GM18507 (cell line): Measurements from ENCODE around the gene TRA2B.

ENCODE experiments used
- DNase-seq: peaks from one replicate; pipeline ENCODE4 v3.0.0; 2011; ENCODE audit warnings: low read depth; ENCODE audit not compliant: insufficient read length; ENCODE audit errors: extremely low spot score
- FAIRE-seq: peaks from 2 replicates; lab custom pipeline; 2011; peaks lifted over from hg19 to GRCh38; lab: Jason Lieb, UNC

TRA2B gene

DNA sequence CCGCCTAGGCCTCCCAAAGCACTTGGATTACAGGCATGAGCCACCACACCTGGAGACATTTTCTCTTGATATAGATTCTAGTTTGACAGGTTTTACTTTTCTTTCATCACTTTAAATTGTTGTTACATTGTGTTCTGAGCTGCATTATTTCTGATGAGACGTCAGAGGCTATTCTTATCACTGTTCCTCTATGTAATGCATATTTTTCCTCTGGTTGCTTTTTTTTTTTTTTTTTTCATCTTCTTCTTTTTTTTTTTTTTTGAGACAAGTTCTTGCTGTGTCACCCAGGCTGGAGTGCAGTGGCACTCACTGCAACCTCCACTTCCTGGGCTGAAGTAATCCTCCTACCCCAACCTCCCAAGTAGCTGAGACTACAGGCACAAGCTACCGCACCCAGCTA, 41.2 kb downstream of the TRA2B start:
- no peak for DNase-seq
- FAIRE-seq, result no peak

DNA sequence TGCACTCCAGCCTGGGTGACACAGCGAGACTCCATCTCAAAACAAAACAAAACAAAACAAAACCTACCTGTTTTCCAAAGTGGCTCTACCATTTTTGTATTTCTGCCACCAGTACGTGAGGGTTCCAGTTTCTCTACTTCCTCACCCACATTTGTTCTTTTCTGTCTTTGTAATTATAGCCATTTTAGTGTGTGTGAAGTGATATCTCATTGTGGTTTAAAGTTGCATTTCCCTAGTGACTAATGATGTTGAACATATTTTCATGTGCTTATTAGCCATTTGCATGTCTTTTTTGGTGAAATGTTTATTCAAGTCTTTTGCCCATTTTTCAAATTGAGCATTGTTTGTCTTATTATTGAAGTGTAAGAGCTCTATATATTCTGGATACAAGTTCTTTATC, 50.7 kb downstream of the TRA2B start:
- FAIRE-seq (no peak), DNase-seq (no peak)

DNA sequence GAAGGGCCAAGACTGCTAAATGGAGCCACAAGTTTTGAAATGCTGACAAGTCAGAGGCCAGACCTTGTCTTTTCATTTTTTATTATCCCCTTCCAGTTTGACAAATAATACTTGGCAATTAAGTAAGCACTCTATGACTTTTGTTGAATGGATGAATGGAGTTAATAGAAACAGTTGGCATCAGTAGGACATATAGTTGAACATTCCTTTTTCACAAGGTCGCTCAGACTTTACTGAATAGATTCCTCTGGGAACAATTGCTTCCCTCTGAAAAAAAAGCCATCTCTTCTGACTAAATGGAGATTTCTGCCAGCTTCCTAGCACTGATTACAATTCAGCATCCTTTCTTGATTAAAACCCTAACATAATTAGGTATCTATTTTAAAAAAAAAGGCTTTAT, 53.2 kb downstream of the TRA2B start:
- DNase-seq (no peak), FAIRE-seq (no peak)

DNA sequence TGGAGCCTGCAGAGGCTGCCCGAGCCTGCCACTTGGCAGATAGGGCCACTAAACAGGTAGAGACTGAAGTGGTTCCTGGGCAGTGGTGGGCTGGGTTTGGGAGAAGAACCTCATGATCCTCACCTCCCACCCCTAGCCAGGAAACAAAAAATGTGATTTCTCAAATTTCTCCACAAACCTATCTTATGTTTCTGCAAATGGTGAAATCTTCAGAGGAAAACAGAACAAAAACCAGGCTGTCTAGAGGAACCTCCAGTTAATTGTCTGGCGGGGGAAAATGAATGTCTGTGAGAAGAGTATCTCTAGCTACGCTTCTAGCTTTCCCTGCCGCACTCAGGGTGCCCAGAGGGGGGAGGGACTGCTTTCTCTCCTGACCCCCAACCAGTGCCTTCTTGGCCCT, 55.9 kb downstream of the TRA2B start:
- DNase-seq (no peak), FAIRE-seq (no peak)

DNA sequence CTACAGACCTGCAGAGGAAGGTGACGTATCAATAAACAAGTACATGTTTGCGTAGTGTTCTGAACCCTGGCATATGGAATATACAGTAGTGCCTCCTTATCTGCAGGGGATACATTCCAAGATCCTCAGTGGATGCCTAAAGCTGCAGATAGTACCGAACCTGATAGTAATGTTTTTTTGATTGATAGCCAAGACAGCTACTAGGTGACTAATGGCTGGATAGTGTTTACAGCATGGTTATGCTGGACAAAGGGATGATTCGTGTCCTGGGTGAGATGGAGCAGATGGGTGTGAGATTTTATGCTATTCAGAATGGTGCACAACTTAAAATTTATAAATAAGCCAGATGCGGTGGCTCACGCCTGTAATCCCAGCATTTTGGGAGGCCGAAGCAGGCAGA, 57.2 kb downstream of the TRA2B start:
- DNase-seq (no peak), FAIRE-seq (no peak)

DNA sequence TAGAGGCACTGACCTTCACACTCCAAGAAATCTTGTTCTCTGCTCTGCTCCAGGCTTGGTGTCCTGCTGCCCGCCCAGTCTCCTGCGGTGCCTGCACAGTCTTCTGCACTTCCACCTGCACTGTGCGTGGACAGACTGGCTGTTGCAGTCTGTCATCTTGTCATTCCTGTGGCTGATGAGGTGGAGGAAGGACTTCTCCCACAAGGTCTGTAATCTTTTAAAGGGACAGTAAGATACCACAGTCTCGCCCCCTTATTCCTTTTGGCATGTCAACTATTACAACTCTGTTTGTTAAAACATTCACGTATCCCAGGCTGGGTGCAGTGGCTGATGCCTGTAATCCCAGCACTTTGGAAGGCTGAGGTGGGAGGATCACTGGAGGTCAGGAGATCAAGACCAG, 58.9 kb downstream of the TRA2B start:
- DNase-seq, result no peak
- FAIRE-seq, result no peak

DNA sequence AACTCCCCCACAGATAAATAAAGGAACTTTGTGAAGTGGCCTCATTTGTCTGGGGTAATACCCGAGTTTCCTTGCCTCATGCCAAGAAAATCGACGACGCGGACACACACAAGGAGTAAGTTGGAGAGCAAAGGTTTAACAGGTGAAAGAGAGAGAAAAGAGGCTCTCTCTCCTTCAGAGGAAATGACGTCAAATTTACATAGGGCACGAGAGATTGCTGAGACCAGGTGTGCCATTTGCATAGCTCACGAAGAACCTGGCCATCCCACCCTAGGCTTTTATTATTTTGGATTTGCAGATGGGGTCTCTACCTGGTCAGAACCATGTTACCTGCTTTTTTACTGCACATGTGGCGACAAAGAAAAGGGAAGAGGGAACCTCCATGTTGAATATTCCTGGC, 63.7 kb downstream of the TRA2B start:
- FAIRE-seq (no peak), DNase-seq (no peak)

DNA sequence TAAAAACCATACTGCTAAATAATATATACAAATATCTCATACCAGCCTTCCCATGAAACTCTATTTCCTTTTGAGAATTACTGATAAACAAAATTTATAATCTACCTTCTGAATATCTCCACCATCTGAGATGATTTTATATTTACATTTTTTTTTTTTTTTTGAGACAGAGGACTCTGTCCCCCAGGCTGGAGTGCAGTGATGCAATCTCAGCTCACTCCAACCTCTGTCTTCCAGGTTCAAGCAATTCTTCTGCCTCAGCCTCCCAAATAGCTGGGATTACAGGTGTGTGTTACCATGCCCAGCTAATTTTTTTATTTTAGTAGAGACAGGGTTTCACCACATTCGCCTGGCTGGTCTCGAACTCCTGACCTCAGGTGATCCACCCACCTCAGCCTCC, 70.2 kb downstream of the TRA2B start:
- FAIRE-seq (no peak), DNase-seq (no peak)

DNA sequence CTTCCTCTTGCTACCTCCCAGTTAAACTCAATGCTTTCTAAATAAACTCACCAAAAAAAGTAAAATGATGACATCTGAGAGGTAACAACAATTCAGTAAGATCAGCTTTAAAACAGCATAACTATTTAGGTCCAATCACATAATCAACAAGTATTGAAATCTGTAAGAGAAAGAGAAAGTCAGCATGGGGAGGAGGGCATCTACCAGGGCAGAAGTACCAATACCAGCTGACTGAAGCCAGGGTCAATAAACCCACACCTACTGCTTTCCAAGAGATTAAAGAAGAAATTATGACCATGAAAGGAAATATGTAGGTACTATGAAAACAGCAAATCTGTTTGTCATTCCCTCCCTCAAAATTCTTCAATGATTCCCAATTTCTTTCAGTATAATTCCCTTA, 70.8 kb downstream of the TRA2B start:
- no peak for DNase-seq
- FAIRE-seq, result no peak

DNA sequence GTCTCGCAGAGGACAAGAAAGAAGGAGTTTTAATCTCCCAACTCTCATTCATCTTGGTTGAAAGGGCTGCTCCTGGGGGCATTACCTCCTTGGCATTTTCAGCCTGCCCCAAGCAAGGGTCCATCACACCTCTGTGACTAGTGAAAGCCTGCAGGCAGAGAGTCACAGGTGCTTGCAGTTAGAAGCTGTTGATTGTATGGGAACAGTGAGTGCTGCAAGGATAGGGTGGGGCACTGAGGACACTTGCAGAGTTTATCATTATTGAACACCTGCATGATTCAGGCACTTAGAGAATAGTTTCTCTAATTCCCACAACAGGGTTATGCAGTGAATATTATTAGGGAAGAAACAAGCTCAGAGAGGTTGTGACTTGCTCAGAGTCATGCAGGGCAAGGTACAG, 71.3 kb downstream of the TRA2B start:
- FAIRE-seq (no peak), DNase-seq (no peak)
